T-helper 22 cell (primary cell): ENCODE measurements around the gene PABPC3.

Experiments
- DNase-seq: peaks from one replicate; pipeline ENCODE4 v3.0.0-alpha.2; 2020; ENCODE audit warnings: low read depth

PABPC3 gene

DNA sequence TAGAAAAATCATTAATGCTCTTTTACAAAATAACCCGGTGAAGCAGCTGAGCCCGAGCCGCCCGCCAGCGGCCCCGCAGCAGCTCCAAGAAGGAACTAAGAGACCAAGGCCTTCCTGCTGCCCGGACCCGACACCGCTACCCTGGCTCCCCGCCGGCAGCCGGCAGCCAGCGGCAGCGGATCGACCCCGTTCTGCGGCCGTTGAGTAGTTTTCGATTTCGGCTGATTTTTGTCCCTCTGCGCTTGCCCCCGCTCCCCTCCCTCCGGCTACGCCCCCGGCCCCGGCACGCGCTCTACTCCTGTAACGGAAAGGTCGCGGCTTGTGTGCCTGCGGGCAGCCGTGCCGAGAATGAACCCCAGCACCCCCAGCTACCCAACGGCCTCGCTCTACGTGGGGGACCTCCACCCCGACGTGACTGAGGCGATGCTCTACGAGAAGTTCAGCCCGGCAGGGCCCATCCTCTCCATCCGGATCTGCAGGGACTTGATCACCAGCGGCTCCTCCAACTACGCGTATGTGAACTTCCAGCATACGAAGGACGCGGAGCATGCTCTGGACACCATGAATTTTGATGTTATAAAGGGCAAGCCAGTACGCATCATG, at the start of gene PABPC3:
Gene PABPC3 (plus strand): TSS at position 286 of the 603 bp plus-strand sequence. CDS start 63 bp downstream, at position 349.
- no peak for DNase-seq

DNA sequence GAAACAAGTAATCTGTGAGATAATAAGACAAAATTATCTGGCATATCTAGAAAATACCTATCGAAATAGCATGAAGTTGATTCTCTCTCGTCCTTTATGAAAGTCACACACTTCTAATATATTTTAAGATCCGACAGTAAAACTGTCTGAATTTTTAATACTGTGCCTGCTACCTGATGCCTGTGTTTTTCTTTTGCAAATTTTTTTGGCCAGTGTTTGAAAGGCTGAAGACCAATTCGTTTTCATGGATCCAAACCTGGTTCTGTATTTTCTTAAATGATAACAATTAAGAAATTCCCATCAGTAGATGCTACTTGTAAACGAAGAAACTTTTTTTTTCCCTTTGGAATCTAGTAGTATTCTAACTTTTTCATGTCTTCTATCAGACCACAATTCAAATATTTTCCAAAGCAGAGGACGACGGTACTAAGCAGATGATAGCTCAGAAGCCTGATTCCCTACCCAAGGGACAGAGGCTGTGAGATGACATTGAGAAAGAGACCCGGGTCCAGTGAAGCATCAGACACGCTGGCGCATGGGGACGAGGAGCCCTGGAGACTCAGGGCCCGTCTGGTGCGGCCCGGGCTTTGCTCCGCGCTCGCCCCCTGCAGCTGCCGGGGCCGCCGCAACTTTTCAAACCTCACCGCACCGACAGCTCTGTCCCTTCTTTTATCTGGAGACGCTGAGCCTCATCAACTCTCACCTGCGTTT, 49.5 kb upstream of the PABPC3 start:
- DNase-seq: no peak

DNA sequence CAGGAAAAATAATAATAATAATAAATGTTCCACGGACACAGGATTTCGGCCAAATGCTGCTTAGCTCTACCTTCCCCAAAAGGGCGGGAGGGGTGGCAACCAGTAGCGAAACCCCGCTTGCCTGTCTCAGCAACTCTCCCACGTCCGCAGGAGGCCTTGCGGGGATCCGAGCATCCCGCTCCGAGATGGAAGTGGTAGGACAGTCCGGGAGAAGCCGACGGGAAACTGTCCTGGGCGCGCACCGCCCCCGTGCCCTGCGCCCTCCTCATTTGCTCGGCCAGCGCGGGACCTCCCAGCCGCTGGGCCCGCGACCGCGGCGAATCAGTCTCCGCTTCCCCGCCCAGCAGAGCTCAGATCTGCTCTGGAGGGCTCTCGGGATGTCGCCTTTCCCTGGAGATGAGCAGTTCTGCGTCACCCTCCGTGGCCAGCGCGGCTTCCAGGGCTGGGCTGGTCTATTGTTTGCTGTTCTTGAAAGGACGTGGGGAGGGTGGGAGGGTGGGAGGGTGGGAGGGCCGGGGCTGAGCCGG, 48.9 kb upstream of the PABPC3 start:
- DNase-seq: no peak

DNA sequence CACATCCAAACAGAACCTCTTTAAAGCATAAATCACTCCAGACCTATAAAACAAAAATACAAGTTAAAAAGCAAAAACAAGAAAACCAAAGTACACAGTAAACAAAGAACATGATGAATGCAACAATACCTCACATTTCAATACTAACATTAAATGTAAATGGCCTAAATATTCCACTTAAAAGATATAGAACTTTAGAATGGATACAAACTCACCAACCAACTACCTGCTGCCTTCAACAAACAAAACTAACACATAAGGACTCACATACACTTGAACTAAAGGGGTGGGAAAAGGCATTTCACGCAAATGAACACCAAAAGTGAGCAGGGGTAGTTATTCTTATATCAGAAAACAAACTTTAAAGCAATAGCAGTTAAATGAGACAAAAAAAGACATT, 44.9 kb upstream of the PABPC3 start:
- no peak for DNase-seq

GRCh38 chr13:25059166-25059565, 36.8 kb upstream of the PABPC3 start:
- DNase-seq: no peak

GRCh38 chr13:25059958-25060357, 36.0 kb upstream of the PABPC3 start:
- DNase-seq: no peak

DNA sequence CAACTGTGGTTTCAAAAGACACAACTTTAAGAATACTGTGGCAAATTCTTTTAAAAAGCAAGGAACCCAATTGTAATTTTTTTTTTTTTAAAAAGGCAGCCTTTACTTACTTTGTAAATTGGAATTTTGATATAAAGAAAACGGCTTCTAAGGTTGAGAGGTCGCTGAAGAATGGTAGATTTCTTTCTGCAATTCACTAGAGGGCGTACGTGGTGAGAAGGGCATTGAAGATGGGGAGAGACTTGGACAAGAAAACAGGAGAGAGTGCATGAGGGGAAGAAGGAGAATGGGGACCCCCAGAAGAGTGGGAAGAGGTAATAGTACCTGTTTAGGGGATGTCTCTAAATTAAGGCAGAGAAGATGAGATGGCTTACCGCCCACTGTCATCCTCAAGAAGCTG, 33.5 kb upstream of the PABPC3 start:
- DNase-seq: no peak

GRCh38 chr13:25064396-25064795, 31.5 kb upstream of the PABPC3 start:
- DNase-seq: no peak

GRCh38 chr13:25065974-25066770, 29.8 kb upstream of the PABPC3 start:
- DNase-seq: no peak

- no peak for DNase-seq
Measured at GRCh38 chr13:25067064-25067463, 28.9 kb upstream of the PABPC3 start.

DNA sequence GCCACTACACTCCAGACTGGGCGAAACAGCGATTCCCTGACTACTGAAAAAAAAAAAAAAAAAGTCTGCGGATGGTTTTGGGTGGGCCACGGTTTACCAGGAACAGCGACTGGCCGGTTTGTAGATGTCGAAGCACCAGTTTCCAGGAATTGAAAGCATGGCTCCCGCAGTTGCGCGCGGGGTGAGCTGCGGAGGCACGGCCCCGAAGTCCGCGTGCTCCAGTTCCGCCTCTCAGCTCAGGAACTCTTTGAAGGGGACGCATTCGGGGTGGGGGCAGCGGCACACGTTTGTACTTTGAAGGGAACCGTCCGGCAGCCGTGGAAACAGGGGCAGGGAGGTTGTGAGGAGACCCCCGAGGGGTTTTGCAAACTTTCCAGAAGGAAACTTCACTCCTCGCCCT, 27.1 kb upstream of the PABPC3 start:
- DNase-seq: no peak

DNA sequence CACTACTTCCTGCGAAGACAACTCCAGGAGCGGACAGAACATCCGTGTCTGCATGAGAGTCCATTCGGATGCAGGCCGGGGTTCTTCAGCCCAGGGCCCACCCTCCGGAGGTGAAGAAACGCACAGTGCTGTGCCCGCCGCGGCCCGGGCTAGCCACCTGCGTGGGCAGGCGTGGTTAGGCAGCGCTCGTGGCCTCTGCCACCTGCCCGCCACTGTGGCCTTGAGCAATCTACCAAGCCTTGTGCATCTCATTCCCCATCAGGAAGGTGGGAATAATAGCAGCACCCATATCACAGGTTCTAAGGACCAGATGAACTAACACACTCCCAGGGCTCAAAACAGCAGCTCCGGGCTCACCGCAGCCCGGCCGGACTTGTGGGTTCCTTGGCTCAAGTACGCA, 26.7 kb upstream of the PABPC3 start:
- DNase-seq: no peak

DNA sequence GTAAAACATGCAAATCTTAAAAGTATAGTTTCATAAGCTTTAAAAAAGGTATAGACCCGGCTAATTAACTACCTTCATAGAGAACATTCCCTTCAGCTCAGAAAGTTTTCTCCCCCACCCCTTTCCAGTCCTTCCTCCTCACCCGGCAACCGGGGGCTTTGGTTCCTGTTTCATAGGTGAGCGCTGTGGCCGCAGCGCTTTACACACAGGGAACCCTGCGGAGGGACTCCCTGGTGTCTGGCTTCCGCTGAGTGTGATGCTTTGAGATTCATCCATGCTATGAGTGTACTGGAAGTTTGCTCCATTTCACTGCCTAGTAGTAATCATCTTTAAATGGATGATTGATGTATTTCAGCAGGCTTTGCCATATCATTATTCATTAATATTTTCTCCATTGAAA, 26.0 kb upstream of the PABPC3 start:
- DNase-seq: no peak

- no peak for DNase-seq
Measured at GRCh38 chr13:25080773-25081172, 15.2 kb upstream of the PABPC3 start.

DNA sequence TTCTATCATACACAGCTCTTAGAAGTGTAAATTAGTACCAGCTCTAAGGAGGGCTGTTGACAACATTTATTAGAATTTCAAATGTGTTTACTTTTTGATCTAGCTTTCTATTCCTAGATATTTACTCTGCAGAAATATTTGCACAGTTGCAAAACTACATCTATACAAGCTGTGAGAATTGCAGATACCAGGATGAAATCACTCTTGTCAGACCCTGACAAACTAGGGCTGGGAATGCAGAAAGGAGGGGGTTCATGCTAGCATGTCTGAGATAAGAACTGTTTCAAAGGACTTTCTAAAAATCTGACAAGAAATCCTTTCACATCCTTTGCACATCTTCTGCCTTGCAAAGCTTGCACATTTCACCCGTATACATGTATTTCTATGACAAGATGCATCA, 11.8 kb upstream of the PABPC3 start:
- DNase-seq: no peak

DNA sequence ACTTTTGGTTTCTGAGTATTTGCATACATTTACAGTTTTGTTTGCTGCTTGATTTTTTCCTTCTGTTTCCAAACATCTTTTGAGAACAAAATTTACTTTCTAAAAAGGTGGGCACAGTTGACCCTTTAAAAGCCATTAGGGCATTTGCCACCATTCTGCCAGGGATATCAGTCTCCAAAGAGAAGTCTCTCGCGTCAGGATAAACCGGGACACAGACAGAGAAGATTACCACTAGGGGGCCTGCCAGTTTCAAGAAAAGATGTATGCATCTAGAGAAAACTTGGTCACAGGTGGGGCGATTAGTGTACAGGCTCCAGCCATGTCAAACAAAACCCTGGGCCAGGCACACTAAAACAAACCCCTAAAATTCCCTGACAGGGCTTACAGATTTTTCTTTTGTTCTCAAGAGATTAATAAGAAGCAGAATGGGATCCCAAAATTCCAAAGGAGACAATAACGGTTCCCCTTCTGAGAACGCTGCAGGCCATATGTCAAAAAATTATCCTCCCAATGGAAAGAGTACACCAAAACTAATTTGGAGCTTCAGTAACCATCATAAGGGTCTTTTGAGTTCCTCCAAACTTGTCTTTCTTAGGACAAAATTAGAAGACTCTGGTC, 10.7 kb upstream of the PABPC3 start:
- no peak for DNase-seq

GRCh38 chr13:25088562-25089221, 7.2 kb upstream of the PABPC3 start:
- DNase-seq: no peak

DNA sequence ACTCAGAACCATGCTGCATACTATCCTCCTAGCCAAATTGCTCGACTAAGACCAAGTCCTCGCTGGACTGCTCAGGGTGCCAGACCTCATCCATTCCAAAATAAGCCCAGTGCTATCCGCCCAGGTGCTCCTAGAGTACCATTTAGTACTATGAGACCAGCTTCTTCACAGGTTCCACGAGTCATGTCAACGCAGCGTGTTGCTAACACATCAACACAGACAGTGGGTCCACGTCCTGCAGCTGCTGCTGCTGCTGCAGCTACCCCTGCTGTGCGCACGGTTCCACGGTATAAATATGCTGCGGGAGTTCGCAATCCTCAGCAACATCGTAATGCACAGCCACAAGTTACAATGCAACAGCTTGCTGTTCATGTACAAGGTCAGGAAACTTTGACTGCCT, 1.5 kb downstream of the PABPC3 start:
- DNase-seq: no peak

- no peak for DNase-seq
Measured at GRCh38 chr13:25103711-25104110, 7.8 kb downstream of the PABPC3 start.

DNA sequence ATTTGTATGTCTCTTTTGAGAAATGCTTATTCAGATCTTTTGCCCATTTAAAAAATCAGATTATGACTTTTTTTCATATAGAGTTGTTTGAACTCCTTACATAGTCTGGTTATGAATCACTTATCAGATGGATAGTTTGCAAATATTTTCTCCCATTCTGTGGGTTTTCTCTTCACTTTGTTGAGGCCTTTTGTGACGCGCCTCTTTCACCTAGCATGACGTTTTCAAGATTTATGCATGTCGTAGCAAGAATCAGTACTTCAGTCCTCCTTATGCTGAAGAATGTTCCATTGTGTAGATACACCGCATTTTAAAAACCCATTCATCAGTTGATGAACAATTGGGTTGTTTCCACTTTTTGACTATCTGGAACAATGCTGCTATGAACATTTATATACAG, 13.4 kb downstream of the PABPC3 start:
- DNase-seq: no peak

DNA sequence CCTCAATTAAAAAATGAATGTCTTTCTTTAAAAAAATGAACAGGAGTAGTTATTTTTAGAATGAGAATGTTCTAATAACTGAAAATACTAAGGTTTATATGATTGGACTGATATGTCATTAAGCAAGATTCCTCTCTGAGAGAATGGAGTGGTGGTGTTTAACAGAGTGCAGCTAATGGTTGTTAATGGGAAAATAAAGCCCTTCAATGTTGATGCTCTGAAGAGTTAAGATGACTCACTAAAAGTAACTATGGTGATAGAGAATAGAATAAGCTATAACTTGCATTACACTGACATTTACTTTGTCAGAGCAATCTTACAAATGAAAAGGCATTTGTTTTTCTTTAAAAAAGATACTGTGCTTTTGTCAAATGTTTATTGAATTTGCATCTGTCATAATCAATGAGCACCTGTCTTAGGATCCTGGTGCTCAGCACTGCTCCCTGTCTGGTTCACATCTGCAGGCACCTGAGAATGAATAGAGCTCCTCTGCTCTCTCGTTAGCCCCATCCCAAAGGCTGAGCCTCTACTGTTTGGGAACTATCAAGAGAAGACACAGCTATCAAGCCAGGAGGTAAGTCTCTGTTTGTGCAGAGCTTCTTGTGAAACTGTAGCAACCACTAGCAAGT, 15.1 kb downstream of the PABPC3 start:
- no peak for DNase-seq

DNA sequence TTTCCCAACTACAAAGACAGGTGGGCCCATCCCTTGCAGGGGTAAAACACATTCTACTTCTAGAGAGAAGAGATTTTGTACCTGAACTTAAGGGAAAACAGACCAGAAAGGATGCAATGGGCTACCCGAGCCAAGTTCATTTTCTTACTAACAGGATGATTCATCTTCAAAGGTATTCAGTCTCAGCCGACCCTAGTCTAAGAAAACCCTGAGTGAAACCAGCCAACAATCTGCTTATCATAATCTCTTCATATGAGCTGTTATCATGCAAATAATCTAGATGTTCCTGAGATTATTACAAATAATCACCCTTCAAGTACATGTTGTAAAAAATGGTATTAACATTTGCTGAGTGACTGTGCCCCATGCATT, 15.6 kb downstream of the PABPC3 start:
- DNase-seq: no peak
